GM23338 (cell line): ENCODE data around the gene SHISA3. TPM values are rescaled to one million over a fixed set of nuclear protein-coding genes. Genes with fewer than 3 reads are reported as not detected.
A peak's percentile ranks its signal among the peaks of the same experiment; 100 is the strongest.

Experiments used
- ATAC-seq: fragments of 200-7000 bp; cut with Tn5 transposase; 3 replicates; pipeline ENCODE4 v1.9.1; 2020
- DNase-seq: peaks from one replicate; pipeline ENCODE4 v3.0.0-alpha.2; 2015; ENCODE audit warnings: low spot score
- H2AFZ ChIP-seq: fragments of 200-600 bp; sonication (generic); 2 replicates; pipeline ENCODE4 v1.8.0; 2016; ENCODE audit warnings: antibody characterized with exemption, mild to moderate bottlenecking, moderate library complexity
- H3F3A ChIP-seq: fragments of 200-600 bp; sonication (generic); replicated peaks from 2 replicates; pipeline ENCODE4 v1.8.0; 2017; ENCODE audit warnings: antibody characterized with exemption, mixed run types, low read depth
- H3K27ac ChIP-seq: fragments of 200-600 bp; sonication (generic); 2 replicates; pipeline ENCODE4 v1.6.1; 2016; ENCODE audit warnings: low read depth
- H3K27me3 ChIP-seq: fragments of 200-600 bp; sonication (generic); 2 replicates; pipeline ENCODE4 v1.8.0; 2016; ENCODE audit warnings: mild to moderate bottlenecking, mixed run types, moderate library complexity; ENCODE audit not compliant: insufficient read depth
- H3K36me3 ChIP-seq: fragments of 200-600 bp; sonication (generic); 2 replicates; pipeline ENCODE4 v1.8.0; 2016; ENCODE audit warnings: mild to moderate bottlenecking; ENCODE audit not compliant: insufficient read depth
- H3K4me1 ChIP-seq: fragments of 200-600 bp; sonication (generic); 2 replicates; pipeline ENCODE4 v1.8.0; 2016; ENCODE audit warnings: mild to moderate bottlenecking, moderate library complexity; ENCODE audit not compliant: insufficient read depth
- H3K4me2 ChIP-seq: fragments of 200-600 bp; sonication (generic); 2 replicates; pipeline ENCODE4 v1.7.1; 2017; ENCODE audit warnings: mixed run types
- H3K4me3 ChIP-seq: fragments of 200-600 bp; sonication (generic); 2 replicates; pipeline ENCODE4 v1.6.1; 2016; ENCODE audit warnings: mixed run types
- H3K79me2 ChIP-seq: fragments of 200-600 bp; sonication (generic); replicated peaks from 2 replicates; pipeline ENCODE4 v1.8.0; 2017; ENCODE audit warnings: mild to moderate bottlenecking; ENCODE audit not compliant: insufficient read depth
- H3K9me2 ChIP-seq: fragments of 200-600 bp; sonication (generic); 2 replicates; pipeline ENCODE4 v1.8.0; 2017; ENCODE audit not compliant: insufficient read depth
- H4K20me1 ChIP-seq: fragments of 200-600 bp; sonication (generic); replicated peaks from 2 replicates; pipeline ENCODE4 v1.8.0; 2017; ENCODE audit warnings: mild to moderate bottlenecking; ENCODE audit not compliant: insufficient read depth
- H3K27ac Mint-ChIP-seq: 2 replicates; pipeline ENCODE4 v1.8.0; 2020; ENCODE audit warnings: inconsistent platforms, mild to moderate bottlenecking, moderate library complexity, mixed read lengths
- H3K27me3 Mint-ChIP-seq: 3 replicates; pipeline ENCODE4 v1.8.0; 2022; ENCODE audit warnings: low read depth, mild to moderate bottlenecking, moderate library complexity, mixed read lengths, inconsistent platforms; ENCODE audit not compliant: insufficient read depth, poor library complexity
- H3K36me3 Mint-ChIP-seq: 3 replicates; pipeline ENCODE4 v1.8.0; 2021; ENCODE audit warnings: low read depth, mild to moderate bottlenecking, inconsistent platforms, moderate library complexity, mixed read lengths
- H3K4me1 Mint-ChIP-seq: 3 replicates; pipeline ENCODE4 v1.8.0; 2020; ENCODE audit warnings: mild to moderate bottlenecking, inconsistent platforms, mixed read lengths
- H3K4me3 Mint-ChIP-seq: 3 replicates; pipeline ENCODE4 v1.8.0; 2021; ENCODE audit warnings: moderate library complexity, mild to moderate bottlenecking, inconsistent platforms, mixed read lengths
- H3K9me3 Mint-ChIP-seq: 3 replicates; pipeline ENCODE4 v1.8.0; 2020; ENCODE audit warnings: moderate library complexity, mild to moderate bottlenecking, inconsistent platforms, mixed read lengths
- CTCF ChIP-seq, 2 experiments: fragments of 200-600 bp in 1 of 2; sonication (generic) in 1 of 2; conservative IDR thresholded peaks; 2 replicates each; pipeline versions ENCODE4 v1.5.1 to v1.6.1; 2016 to 2017; ENCODE audit warnings: antibody characterized with exemption in 2 of 2, low read depth in 2 of 2, mild to moderate bottlenecking in 2 of 2, moderate library complexity in 1 of 2
- ETS1 ChIP-seq: IDR thresholded peaks from 2 replicates; pipeline ENCODE4 v1.6.1; 2016; ENCODE audit warnings: antibody characterized with exemption
- EZH2 ChIP-seq: fragments of 200-600 bp; sonication (generic); IDR thresholded peaks from one replicate; pipeline ENCODE4 v1.8.0; 2017; ENCODE audit warnings: antibody characterized with exemption, mild to moderate bottlenecking, low read depth; ENCODE audit not compliant: unreplicated experiment
- EZH2phosphoT487 ChIP-seq: fragments of 200-600 bp; sonication (generic); IDR thresholded peaks from one replicate; pipeline ENCODE4 v1.8.1; 2018; ENCODE audit warnings: antibody characterized with exemption; ENCODE audit not compliant: unreplicated experiment
- NANOG ChIP-seq: IDR thresholded peaks from 2 replicates; pipeline ENCODE4 v1.6.1; 2016; ENCODE audit warnings: antibody characterized with exemption, borderline replicate concordance
- STAT1 ChIP-seq: IDR thresholded peaks from one replicate; pipeline ENCODE4 v1.6.1; 2016; ENCODE audit warnings: antibody characterized with exemption; ENCODE audit not compliant: unreplicated experiment
- ZNF114 ChIP-seq: fragments of 250-450 bp; sonication (Bioruptor Pico); IDR thresholded peaks from 2 replicates; pipeline ENCODE4 v1.5.0; 2020; ENCODE audit warnings: mild to moderate bottlenecking, moderate library complexity
- ZNF331 ChIP-seq: fragments of 250-450 bp; sonication (Bioruptor Pico); IDR thresholded peaks from 2 replicates; pipeline ENCODE4 v1.5.0; 2020; ENCODE audit warnings: low read depth, mild to moderate bottlenecking, moderate library complexity
- polyA plus RNA-seq: library from polyadenylated mRNA; unstranded; fragments of >200 nt; fragmentation: Nextera tagmentation; extraction: Ambion mirVana; gene quantifications from 2 replicates; pipeline ENCODE4 v1.2.1, GENCODE V29; 2016
- total RNA-seq: library from RNA; depleted of rRNA; stranded (reverse); fragments of >200 nt; shearing (Covaris generic); gene quantifications from 2 replicates; pipeline ENCODE4 v1.2.3, GENCODE V29; 2014

SHISA3 gene
- total and polyA plus RNA-seq, 2 experiments from 2014 or later: 4.4 to 5.0 TPM

GRCh38 chr4:42417550-42417949 lies 20.3 kb downstream of the SHISA3 start (continued):
- no peak for TF ChIP-seq ETS1
- no peak for TF ChIP-seq EZH2
- no peak for TF ChIP-seq ZNF114

- no peak overlapping the region for H3K27ac ChIP-seq
- DNase-seq: peak; percentile 25
These were observed 22.9 kb downstream of the SHISA3 start for GRCh38 chr4:42420140-42420539.

GRCh38 chr4:42425146-42426065 lies 28.1 kb downstream of the SHISA3 start:
- DNase-seq: peak; percentile 67
- H3K36me3 ChIP-seq: no peaks in the 10 kb centered on the region
- peak; percentile 55; the same call in 1 of the 2 replicates for TF ChIP-seq NANOG
- TF ChIP-seq EZH2phosphoT487: no peak
- TF ChIP-seq ZNF331 (CRISPR knock-in tag): no peak
- H2AFZ ChIP-seq: no peak overlapping the region
- H3K36me3 Mint-ChIP-seq: peaks cover 13% of the 10 kb centered on the region
- H3K27ac Mint-ChIP-seq: peak overlapping the region; percentile 96
- H3F3A ChIP-seq: peaks cover 9% of the 10 kb centered on the region; the same call in 1 of the 2 replicates
- no peaks in the 10 kb centered on the region for H3K79me2 ChIP-seq
- peak; percentile 77 for ATAC-seq
- peaks cover 49% of the 10 kb centered on the region for H3K4me1 ChIP-seq
- no peaks in the 10 kb centered on the region for H3K27me3 ChIP-seq
- H3K4me3 ChIP-seq: peak overlapping the region; percentile 1; the same call in 1 of the 2 replicates
- peaks cover 60% of the 10 kb centered on the region for H3K4me1 Mint-ChIP-seq
- H3K4me2 ChIP-seq: peak overlapping the region; percentile 36
- peak overlapping the region; percentile 87 for H3K27ac ChIP-seq
- peaks cover 16% of the 10 kb centered on the region for H3K27me3 Mint-ChIP-seq
- H3K4me3 Mint-ChIP-seq: peak overlapping the region; percentile 57
- H3K9me2 ChIP-seq: no peaks in the 10 kb centered on the region
- H4K20me1 ChIP-seq: no peaks in the 10 kb centered on the region
- H3K9me3 Mint-ChIP-seq: no peaks in the 10 kb centered on the region

More at GRCh38 chr4:42420140-42420539, 22.9 kb downstream of the SHISA3 start:
- Mint-ChIP-seq H3K4me3 (no peak overlapping the region), H3K27me3 (peaks cover 3% of the 10 kb centered on the region), H3K4me1 (peaks cover 36% of the 10 kb centered on the region), H3K36me3 (peaks cover 16% of the 10 kb centered on the region), H3K27ac (no peak overlapping the region), H3K9me3 (no peaks in the 10 kb centered on the region)
- H4K20me1 ChIP-seq: no peaks in the 10 kb centered on the region
- H3K4me1 ChIP-seq: peaks cover 34% of the 10 kb centered on the region
- no peaks in the 10 kb centered on the region for H3K9me2 ChIP-seq
- ATAC-seq: peak; percentile 47
- no peaks in the 10 kb centered on the region for H3K36me3 ChIP-seq
- TF ChIP-seq STAT1 (no peak), ZNF331 (CRISPR knock-in tag) (no peak), CTCF (conservative IDR thresholded peaks at IDR 0.05; ENCODE audit: low read depth in 2 of 2) (peak in 1 of 2 experiments; percentile 35; a peak in 2 of 4 replicates)
- H3K4me2 ChIP-seq: no peak overlapping the region
- H2AFZ ChIP-seq: no peak overlapping the region
- H3F3A ChIP-seq: no peaks in the 10 kb centered on the region
- H3K4me3 ChIP-seq: no peak overlapping the region
- H3K27me3 ChIP-seq: no peaks in the 10 kb centered on the region
- H3K79me2 ChIP-seq: no peaks in the 10 kb centered on the region
